HG03039 (cell line): ENCODE data around the gene TMEM179.

Experiments used
- ATAC-seq: cut with Tn5 transposase; IDR thresholded peaks from one replicate; pipeline ENCODE4 v1.9.1; 2021; ENCODE audit warnings: mild to moderate bottlenecking, moderate library complexity; ENCODE audit not compliant: unreplicated experiment

Gene TMEM179

GRCh38 chr14:104547310-104547997 is 57.1 kb downstream of the TMEM179 start:
- no peak for ATAC-seq

- no peak for ATAC-seq
Observed at GRCh38 chr14:104546591-104547309, 57.8 kb downstream of the TMEM179 start.

GRCh38 chr14:104545942-104546501 is 58.5 kb downstream of the TMEM179 start:
- ATAC-seq: no peak

- no peak for ATAC-seq
Observed at GRCh38 chr14:104545151-104545941, 59.2 kb downstream of the TMEM179 start.

GRCh38 chr14:104544362-104544961 is 60.1 kb downstream of the TMEM179 start:
- ATAC-seq: no peak

- no peak for ATAC-seq
Observed at GRCh38 chr14:104542871-104543830, 61.4 kb downstream of the TMEM179 start.

GRCh38 chr14:104541905-104542465 is 62.6 kb downstream of the TMEM179 start:
- no peak for ATAC-seq
